IPS-18a (cell line): ENCODE results near the gene TXNIP.

Source experiments
- H3K27ac ChIP-seq: one replicate; pipeline ENCODE4 v1.5.1; 2013; ENCODE audit warnings: low read length
- H3K27me3 ChIP-seq: one replicate; pipeline ENCODE4 v1.6.1; 2013; ENCODE audit warnings: mild to moderate bottlenecking, low read length; ENCODE audit not compliant: control insufficient read depth, insufficient read depth
- H3K36me3 ChIP-seq: one replicate; pipeline ENCODE4 v1.6.1; 2013; ENCODE audit warnings: low read depth, low read length; ENCODE audit not compliant: control insufficient read depth
- H3K4me1 ChIP-seq: one replicate; pipeline ENCODE4 v1.6.1; 2013; ENCODE audit warnings: low read depth, low read length; ENCODE audit not compliant: control insufficient read depth
- H3K4me3 ChIP-seq: one replicate; pipeline ENCODE4 v1.5.1; 2013; ENCODE audit warnings: low read length
- H3K9ac ChIP-seq: one replicate; pipeline ENCODE4 v1.6.1; 2013; ENCODE audit warnings: mild to moderate bottlenecking, low read length, moderate library complexity
- H3K9me3 ChIP-seq: one replicate; pipeline ENCODE4 v1.6.1; 2013; ENCODE audit warnings: low read depth, low read length; ENCODE audit not compliant: control insufficient read depth

TXNIP gene

GRCh38 chr1:146022403-146023127 lies 26.2 kb upstream of the TXNIP start:
- H3K4me1 ChIP-seq, result no peaks in the 10 kb centered on the region
- H3K4me3 ChIP-seq, result no peak overlapping the region
- H3K27ac ChIP-seq, result no peak overlapping the region
- H3K9me3 ChIP-seq, result no peaks in the 10 kb centered on the region
- H3K27me3 ChIP-seq, result peaks cover 33% of the 10 kb centered on the region
- H3K36me3 ChIP-seq, result no peaks in the 10 kb centered on the region
- H3K9ac ChIP-seq, result no peak overlapping the region

GRCh38 chr1:146021622-146022402 lies 25.4 kb upstream of the TXNIP start, which contains the start of gene HJV:
Gene HJV, minus strand, starts transcription at chr1:146021735. Its CDS starts 1,504 bp downstream, at chr1:146020231.
- peaks cover 33% of the 10 kb centered on the region for H3K27me3 ChIP-seq
- no peak within 1 kb of the TSS for H3K27ac ChIP-seq
- no peaks in the 10 kb centered on the region for H3K4me1 ChIP-seq
- no peaks in the 10 kb centered on the region for H3K9me3 ChIP-seq
- H3K4me3 ChIP-seq, result no peak within 1 kb of the TSS
- H3K9ac ChIP-seq, result no peak within 1 kb of the TSS
- H3K36me3 ChIP-seq, result no peaks in the 10 kb centered on the region

- Histone ChIP-seq H3K27me3 (peaks cover 33% of the 10 kb centered on the region), H3K9ac (no peak overlapping the region), H3K9me3 (no peaks in the 10 kb centered on the region), H3K27ac (no peak overlapping the region), H3K4me3 (no peak overlapping the region), H3K36me3 (no peaks in the 10 kb centered on the region), H3K4me1 (no peaks in the 10 kb centered on the region)
Observed at GRCh38 chr1:146021050-146021445, 24.7 kb upstream of the TXNIP start.

GRCh38 chr1:146020058-146021049 lies 24.0 kb upstream of the TXNIP start:
- no peaks in the 10 kb centered on the region for H3K9me3 ChIP-seq
- no peaks in the 10 kb centered on the region for H3K4me1 ChIP-seq
- no peak overlapping the region for H3K9ac ChIP-seq
- peaks cover 33% of the 10 kb centered on the region for H3K27me3 ChIP-seq
- no peaks in the 10 kb centered on the region for H3K36me3 ChIP-seq
- H3K4me3 ChIP-seq, result peak overlapping the region; percentile 45
- no peak overlapping the region for H3K27ac ChIP-seq

GRCh38 chr1:146019231-146020057 lies 23.1 kb upstream of the TXNIP start:
- peak overlapping the region; percentile 45 for H3K4me3 ChIP-seq
- H3K27me3 ChIP-seq, result peaks cover 33% of the 10 kb centered on the region
- no peak overlapping the region for H3K27ac ChIP-seq
- H3K36me3 ChIP-seq, result no peaks in the 10 kb centered on the region
- no peaks in the 10 kb centered on the region for H3K9me3 ChIP-seq
- no peak overlapping the region for H3K9ac ChIP-seq
- H3K4me1 ChIP-seq, result no peaks in the 10 kb centered on the region

- no peaks in the 10 kb centered on the region for H3K9me3 ChIP-seq
- no peaks in the 10 kb centered on the region for H3K4me1 ChIP-seq
- peaks cover 33% of the 10 kb centered on the region for H3K27me3 ChIP-seq
- no peak overlapping the region for H3K4me3 ChIP-seq
- H3K9ac ChIP-seq, result no peak overlapping the region
- no peaks in the 10 kb centered on the region for H3K36me3 ChIP-seq
- H3K27ac ChIP-seq, result no peak overlapping the region
Observed at GRCh38 chr1:146016891-146017290, 20.5 kb upstream of the TXNIP start.

- Histone ChIP-seq H3K27ac (no peak overlapping the region), H3K9ac (no peak overlapping the region), H3K4me1 (no peaks in the 10 kb centered on the region), H3K27me3 (peaks cover 9% of the 10 kb centered on the region), H3K36me3 (no peaks in the 10 kb centered on the region), H3K9me3 (no peaks in the 10 kb centered on the region), H3K4me3 (no peak overlapping the region)
Observed at GRCh38 chr1:146013559-146013922, 17.2 kb upstream of the TXNIP start.

GRCh38 chr1:146012703-146013558 lies 16.6 kb upstream of the TXNIP start:
- Histone ChIP-seq H3K27ac (no peak overlapping the region), H3K9me3 (no peaks in the 10 kb centered on the region), H3K27me3 (peaks cover 2% of the 10 kb centered on the region), H3K4me1 (no peaks in the 10 kb centered on the region), H3K4me3 (no peak overlapping the region), H3K9ac (no peak overlapping the region), H3K36me3 (no peaks in the 10 kb centered on the region)

- Histone ChIP-seq H3K4me3 (no peak overlapping the region), H3K27ac (no peak overlapping the region), H3K9me3 (no peaks in the 10 kb centered on the region), H3K27me3 (no peaks in the 10 kb centered on the region), H3K36me3 (no peaks in the 10 kb centered on the region), H3K4me1 (no peaks in the 10 kb centered on the region), H3K9ac (no peak overlapping the region)
Observed at GRCh38 chr1:146010126-146010738, 13.9 kb upstream of the TXNIP start.
